OCI-LY7 (cell line): ENCODE results near the gene NFATC1.

Source experiments
- CTCF ChIP-seq: fragments of 200-600 bp; sonication (generic); conservative IDR thresholded peaks from 2 replicates; pipeline ENCODE4 v1.5.1; 2014; ENCODE audit warnings: mild to moderate bottlenecking, antibody characterized with exemption, low read length, moderate library complexity, mixed read lengths
- EZH2phosphoT487 ChIP-seq: fragments of 200-600 bp; sonication (generic); IDR thresholded peaks from 2 replicates; pipeline ENCODE4 v1.6.1; 2018; ENCODE audit warnings: low read depth, borderline replicate concordance, mild to moderate bottlenecking, mixed run types, antibody characterized with exemption, low read length, moderate library complexity, mixed read lengths

GRCh38 chr18:79418642-79419041 is 22.9 kb downstream of the NFATC1 start:
- TF ChIP-seq CTCF (no peak), EZH2phosphoT487 (no peak)
